GM21529 (cell line): ENCODE measurements around the gene MARK4.

Experiments
- ATAC-seq: cut with Tn5 transposase; IDR thresholded peaks from one replicate; pipeline ENCODE4 v1.9.1; 2021; ENCODE audit not compliant: unreplicated experiment

The MARK4 gene

GRCh38 chr19:45354241-45354842, 103.3 kb downstream of the MARK4 start:
- no peak for ATAC-seq
